ENCODE data around the gene SHANK3. TPM values are rescaled to one million over a fixed set of nuclear protein-coding genes. Genes with fewer than 3 reads are reported as not detected.

Gene SHANK3
- total RNA-seq, 4 donors from 2014 or later, result 2.8 to 36.3 (median 10.8) TPM

DNA sequence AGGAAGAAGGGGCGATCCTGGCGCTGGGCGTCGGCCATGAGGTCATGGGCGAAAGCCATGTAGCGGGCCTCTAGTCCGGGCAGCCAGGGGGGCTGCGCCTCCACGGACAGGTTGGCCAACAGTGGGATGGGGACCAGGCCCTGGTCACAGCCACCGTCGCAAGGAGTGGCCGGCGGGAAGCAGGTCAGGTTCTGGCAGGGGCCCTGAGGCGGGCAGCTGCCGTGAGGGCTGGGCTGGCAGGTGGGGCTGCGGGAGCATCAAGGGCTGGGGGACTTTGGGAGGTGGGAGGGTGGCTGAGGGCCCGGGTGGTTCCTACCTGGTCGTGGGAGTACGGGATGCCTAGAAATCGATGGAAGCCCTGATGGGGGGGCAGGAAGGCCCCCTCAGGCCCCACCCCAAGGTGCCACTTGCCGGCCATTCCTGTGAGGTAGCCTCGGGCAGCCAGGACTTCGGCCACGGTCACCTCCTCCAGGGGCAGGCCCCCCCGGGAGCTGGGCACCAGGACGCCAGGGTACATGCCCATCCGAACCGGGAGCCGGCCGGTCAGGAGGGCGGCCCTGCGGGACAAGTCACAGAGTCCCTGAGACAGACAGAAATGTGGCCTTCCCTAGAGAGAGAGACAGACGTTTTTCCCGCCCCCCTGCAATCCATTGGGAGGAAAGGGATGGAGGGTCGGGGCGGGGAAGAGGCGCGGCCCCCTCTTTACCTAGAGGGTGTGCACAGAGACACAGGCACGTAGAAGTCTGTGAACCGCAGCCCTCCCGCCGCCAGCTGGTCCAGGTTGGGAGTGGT is 45.6 kb upstream of the SHANK3 start:
- Histone ChIP-seq H3K4me1 (peaks cover 0 to 41% (median 18%) of the 10 kb centered on the region in 4 donors), H3K27ac (peak overlapping the region; percentile 84 to 88 (median 86)), H3K4me3 (peak overlapping the region; percentile 79 to 99 (median 89)), H3K27me3 (no peaks in the 10 kb centered on the region), H3K36me3 (peaks cover 0 to 6% (median 0%) of the 10 kb centered on the region in 3 donors), H3K9me3 (no peaks in the 10 kb centered on the region)
- TF ChIP-seq, protein P1, sequence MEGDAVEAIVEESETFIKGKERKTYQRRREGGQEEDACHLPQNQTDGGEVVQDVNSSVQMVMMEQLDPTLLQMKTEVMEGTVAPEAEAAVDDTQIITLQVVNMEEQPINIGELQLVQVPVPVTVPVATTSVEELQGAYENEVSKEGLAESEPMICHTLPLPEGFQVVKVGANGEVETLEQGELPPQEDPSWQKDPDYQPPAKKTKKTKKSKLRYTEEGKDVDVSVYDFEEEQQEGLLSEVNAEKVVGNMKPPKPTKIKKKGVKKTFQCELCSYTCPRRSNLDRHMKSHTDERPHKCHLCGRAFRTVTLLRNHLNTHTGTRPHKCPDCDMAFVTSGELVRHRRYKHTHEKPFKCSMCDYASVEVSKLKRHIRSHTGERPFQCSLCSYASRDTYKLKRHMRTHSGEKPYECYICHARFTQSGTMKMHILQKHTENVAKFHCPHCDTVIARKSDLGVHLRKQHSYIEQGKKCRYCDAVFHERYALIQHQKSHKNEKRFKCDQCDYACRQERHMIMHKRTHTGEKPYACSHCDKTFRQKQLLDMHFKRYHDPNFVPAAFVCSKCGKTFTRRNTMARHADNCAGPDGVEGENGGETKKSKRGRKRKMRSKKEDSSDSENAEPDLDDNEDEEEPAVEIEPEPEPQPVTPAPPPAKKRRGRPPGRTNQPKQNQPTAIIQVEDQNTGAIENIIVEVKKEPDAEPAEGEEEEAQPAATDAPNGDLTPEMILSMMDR (IDR thresholded peaks at IDR 0.05), result no peak
- no peak for TF ChIP-seq POLR2A (IDR thresholded peaks at IDR 0.05)
- DNase-seq, result peak in 1 of 3 donors; percentile 50

DNA sequence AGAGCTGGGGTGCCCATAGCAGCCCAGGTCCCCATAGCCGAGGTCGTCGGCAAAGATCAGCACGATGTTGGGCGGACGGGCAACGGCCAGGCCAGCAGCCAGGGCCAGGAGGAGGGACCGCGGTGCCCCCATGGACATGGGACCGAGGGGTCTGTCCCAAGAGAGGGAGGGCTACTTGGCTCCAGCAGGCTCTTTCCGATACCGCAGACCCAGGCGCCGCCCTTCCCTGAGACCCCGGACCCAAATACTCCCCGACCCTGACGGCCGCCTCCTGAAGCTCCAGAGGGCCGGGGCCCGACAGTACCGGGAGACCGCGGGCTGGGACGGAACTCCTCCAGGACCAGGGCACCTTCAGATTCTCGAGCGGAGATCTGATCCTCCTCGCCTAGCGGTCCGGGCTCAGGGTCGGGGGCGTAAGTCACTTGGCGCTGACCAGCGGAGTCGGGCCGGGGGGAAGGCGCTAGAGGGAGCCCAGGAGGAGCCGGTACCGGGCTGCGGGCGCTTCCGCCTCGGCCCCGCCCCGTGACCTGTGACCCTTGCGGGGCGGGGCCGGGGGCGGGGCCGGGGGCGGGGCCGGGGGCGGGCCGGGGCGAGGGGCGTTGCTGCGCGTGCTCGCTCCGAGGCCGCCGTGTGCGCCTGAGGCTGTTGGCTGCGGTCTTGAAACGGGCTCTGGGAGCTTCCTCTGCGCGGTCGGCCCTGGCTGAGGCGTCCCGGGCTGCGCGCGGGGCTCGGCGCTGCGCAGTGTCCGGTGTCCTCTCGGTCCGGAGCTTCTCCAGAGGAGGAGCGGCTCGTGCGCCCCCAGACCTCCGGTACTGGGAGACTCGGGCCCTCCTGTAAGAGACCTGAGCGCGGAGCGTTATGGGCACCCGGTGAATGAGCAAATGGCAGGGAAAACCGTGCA is 44.7 kb upstream of the SHANK3 start, which contains the start of gene ARSA:
ARSA (minus strand) TSS at position 511 of the 901 bp plus-strand sequence; CDS start at position 138, 373 bp downstream.
- Histone ChIP-seq H3K9me3 (no peaks in the 10 kb centered on the region), H3K4me1 (peaks cover 0 to 35% (median 12%) of the 10 kb centered on the region in 4 donors), H3K36me3 (peaks cover 0 to 6% (median 0%) of the 10 kb centered on the region in 3 donors), H3K27me3 (no peaks in the 10 kb centered on the region), H3K27ac (peak within 1 kb of the TSS; percentile 84 to 88 (median 86)), H3K4me3 (peak within 1 kb of the TSS; percentile 79 to 99 (median 89))
- DNase-seq, result peak; percentile 82 to 92 (median 92)
- TF ChIP-seq, protein P1 (IDR thresholded peaks at IDR 0.05), result peak in 5 of 6 experiments; percentile 19 to 41 (median 37)
- peak in 1 of 2 donors; percentile 59 for TF ChIP-seq POLR2A (IDR thresholded peaks at IDR 0.05)

DNA sequence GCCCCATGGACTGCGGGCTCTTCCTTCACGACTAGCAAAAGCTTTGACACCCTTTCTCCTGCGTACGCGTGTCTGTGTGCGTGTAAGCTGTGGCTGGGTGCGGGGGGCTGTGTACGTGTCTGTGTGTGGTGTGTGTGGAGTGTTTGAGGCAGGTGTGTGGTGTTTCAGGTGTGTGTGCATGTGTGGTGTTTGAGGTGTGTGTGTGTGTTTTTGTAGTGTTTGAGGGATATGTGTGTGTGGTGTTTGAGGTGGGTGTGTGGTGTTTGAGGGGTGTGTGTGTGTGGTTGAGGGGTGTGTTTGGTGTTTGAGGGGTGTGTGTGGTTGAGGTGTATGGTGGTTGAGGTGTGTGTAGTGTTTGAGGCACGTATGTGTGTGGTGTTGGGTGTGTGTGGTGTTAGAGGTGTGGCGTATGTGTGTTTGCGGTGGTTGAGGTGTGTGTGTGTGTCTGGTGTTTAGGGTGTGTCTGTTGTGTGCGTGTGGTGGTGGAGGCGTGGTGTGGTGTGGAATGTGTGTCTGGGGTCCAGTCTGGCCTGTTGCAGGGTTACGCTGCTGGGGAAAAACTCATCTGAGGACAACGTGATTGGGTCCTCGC is 44.0 kb upstream of the SHANK3 start:
- H3K27ac ChIP-seq, result peak overlapping the region; percentile 84 to 88 (median 84)
- DNase-seq, result no peak

DNA sequence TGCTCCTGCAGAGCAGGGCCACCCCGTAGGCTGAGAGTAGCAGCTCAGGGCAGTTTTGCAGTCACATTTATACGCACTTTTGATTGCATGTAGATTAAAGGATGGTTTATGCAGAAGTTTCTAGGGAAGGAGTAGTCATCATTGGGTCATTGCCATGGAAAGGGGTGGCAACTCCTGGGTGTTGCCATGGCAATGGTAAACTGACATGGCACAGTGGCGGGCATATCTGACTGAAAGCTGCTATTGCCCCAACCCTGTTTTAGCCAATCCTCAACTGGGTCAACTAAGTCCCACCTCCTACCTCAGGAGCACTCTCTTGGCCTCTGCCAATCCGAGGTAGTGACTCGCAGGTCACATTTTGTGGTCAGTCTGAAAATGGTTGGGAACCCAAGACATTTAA is 42.2 kb upstream of the SHANK3 start:
- Histone ChIP-seq H3K9me3 (no peaks in the 10 kb centered on the region), H3K4me1 (peaks cover 0 to 31% (median 11%) of the 10 kb centered on the region in 4 donors), H3K27ac (no peak overlapping the region), H3K36me3 (peaks cover 0 to 2% (median 0%) of the 10 kb centered on the region in 3 donors), H3K27me3 (no peaks in the 10 kb centered on the region), H3K4me3 (no peak overlapping the region)
- no peak for DNase-seq
- TF ChIP-seq POLR2A (IDR thresholded peaks at IDR 0.05), result no peak
- TF ChIP-seq, protein P1 (IDR thresholded peaks at IDR 0.05), result no peak

More for the DNA sequence above, 44.0 kb upstream of the SHANK3 start:
- H3K36me3 ChIP-seq, result peaks cover 0 to 6% (median 0%) of the 10 kb centered on the region in 3 donors
- peaks cover 0 to 35% (median 11%) of the 10 kb centered on the region in 4 donors for H3K4me1 ChIP-seq
- H3K4me3 ChIP-seq, result peak overlapping the region; percentile 79 to 99 (median 89)
- TF ChIP-seq, protein P1 (IDR thresholded peaks at IDR 0.05), result no peak
- no peak for TF ChIP-seq POLR2A (IDR thresholded peaks at IDR 0.05)
- no peaks in the 10 kb centered on the region for H3K27me3 ChIP-seq
- no peaks in the 10 kb centered on the region for H3K9me3 ChIP-seq

DNA sequence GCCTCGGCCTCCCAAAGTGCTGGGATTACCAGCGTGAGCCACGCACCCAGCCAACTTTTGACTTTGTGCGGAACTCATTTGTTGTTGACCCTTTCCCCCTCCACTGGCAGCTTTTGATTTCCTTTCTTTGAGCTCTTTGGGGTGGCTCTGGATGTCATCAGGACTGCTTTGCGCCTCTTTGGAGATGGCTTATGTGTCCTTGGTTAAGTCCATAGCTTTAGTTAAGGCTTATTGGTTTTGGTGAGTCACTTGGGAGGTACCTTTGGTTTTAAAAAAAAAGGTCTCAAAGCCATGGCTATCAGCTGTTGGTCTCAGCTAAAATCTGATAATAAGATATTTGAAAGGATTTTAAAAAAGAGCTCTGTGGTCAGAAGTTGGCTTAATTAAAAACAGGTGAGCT is 39.5 kb upstream of the SHANK3 start:
- DNase-seq, result no peak
- TF ChIP-seq, protein P1 (IDR thresholded peaks at IDR 0.05), result no peak
- no peak for TF ChIP-seq POLR2A (IDR thresholded peaks at IDR 0.05)
- no peaks in the 10 kb centered on the region for H3K27me3 ChIP-seq
- no peaks in the 10 kb centered on the region for H3K36me3 ChIP-seq
- no peak overlapping the region for H3K4me3 ChIP-seq
- H3K9me3 ChIP-seq, result no peaks in the 10 kb centered on the region
- H3K27ac ChIP-seq, result no peak overlapping the region
- peaks cover 0 to 9% (median 4%) of the 10 kb centered on the region in 4 donors for H3K4me1 ChIP-seq
